Trophoblast cell (in vitro differentiated cells and primary cell): ENCODE data around the gene CBFB.
A peak's percentile ranks its signal among the peaks of the same experiment; 100 is the strongest.

Experiments
- DNase-seq, 2 donors: peaks; one replicate each; pipeline ENCODE4 v3.0.0-alpha.2; 2016
- H2AFZ ChIP-seq: 2 replicates; pipeline ENCODE4 v1.6.1; 2013; ENCODE audit warnings: low read length, moderate library complexity, mild to moderate bottlenecking; ENCODE audit not compliant: insufficient read depth, poor library complexity
- H2AK5ac ChIP-seq: 2 replicates; pipeline ENCODE4 v1.6.1; 2013; ENCODE audit warnings: mild to moderate bottlenecking, low read length
- H2BK120ac ChIP-seq: 2 replicates; pipeline ENCODE4 v1.6.1; 2013; ENCODE audit warnings: low read length, mild to moderate bottlenecking, moderate library complexity; ENCODE audit not compliant: insufficient read depth, poor library complexity
- H2BK12ac ChIP-seq: 2 replicates; pipeline ENCODE4 v1.6.1; 2013; ENCODE audit warnings: mild to moderate bottlenecking, low read length, moderate library complexity
- H2BK5ac ChIP-seq: 2 replicates; pipeline ENCODE4 v1.6.1; 2013; ENCODE audit warnings: low read length, low read depth, moderate library complexity, mild to moderate bottlenecking; ENCODE audit not compliant: poor library complexity
- H3K14ac ChIP-seq: 2 replicates; pipeline ENCODE4 v1.6.1; 2013; ENCODE audit warnings: mild to moderate bottlenecking, low read length
- H3K18ac ChIP-seq: 2 replicates; pipeline ENCODE4 v1.6.1; 2013; ENCODE audit warnings: mild to moderate bottlenecking, low read length
- H3K23ac ChIP-seq: 2 replicates; pipeline ENCODE4 v1.6.1; 2013; ENCODE audit warnings: low read length
- H3K27ac ChIP-seq: 2 replicates; pipeline ENCODE4 v1.5.1; 2013; ENCODE audit warnings: low read depth, mild to moderate bottlenecking, inconsistent platforms, low read length, moderate library complexity
- H3K27me3 ChIP-seq: 2 replicates; pipeline ENCODE4 v1.6.1; 2013; ENCODE audit warnings: inconsistent platforms, mild to moderate bottlenecking, low read length, moderate library complexity; ENCODE audit not compliant: insufficient read depth
- H3K36me3 ChIP-seq, 2 experiments: 1 replicate in 1 of 2; 2 replicates in 1 of 2; pipeline ENCODE4 v1.6.1; 2013; ENCODE audit warnings: low read length in 2 of 2, mild to moderate bottlenecking in 2 of 2, moderate library complexity in 1 of 2; ENCODE audit not compliant: insufficient read depth in 2 of 2, control insufficient read depth in 1 of 2
- H3K4ac ChIP-seq: 2 replicates; pipeline ENCODE4 v1.6.1; 2013; ENCODE audit warnings: low read depth, mild to moderate bottlenecking, low read length, moderate library complexity
- H3K4me1 ChIP-seq, 2 experiments: 1 replicate in 1 of 2; 2 replicates in 1 of 2; pipeline ENCODE4 v1.6.1; 2013; ENCODE audit warnings: low read length in 2 of 2, mild to moderate bottlenecking in 2 of 2, moderate library complexity in 1 of 2; ENCODE audit not compliant: insufficient read depth in 2 of 2, control insufficient read depth in 1 of 2
- H3K4me2 ChIP-seq: 2 replicates; pipeline ENCODE4 v1.6.1; 2013; ENCODE audit warnings: inconsistent platforms, mild to moderate bottlenecking, low read length, moderate library complexity
- H3K4me3 ChIP-seq: 2 replicates; pipeline ENCODE4 v1.5.1; 2013; ENCODE audit warnings: mild to moderate bottlenecking, low read depth, low read length, inconsistent platforms
- H3K79me1 ChIP-seq: one replicate; pipeline ENCODE4 v1.6.1; 2013; ENCODE audit warnings: low read length
- H3K79me2 ChIP-seq: 2 replicates; pipeline ENCODE4 v1.6.1; 2013; ENCODE audit warnings: low read length, mild to moderate bottlenecking; ENCODE audit not compliant: control insufficient read depth, insufficient read depth, poor library complexity
- H3K9ac ChIP-seq: 2 replicates; pipeline ENCODE4 v1.6.1; 2013; ENCODE audit warnings: mild to moderate bottlenecking, low read length
- H3K9me3 ChIP-seq: 2 replicates; pipeline ENCODE4 v1.6.1; 2013; ENCODE audit warnings: low read depth, mild to moderate bottlenecking, control low read depth, inconsistent platforms, low read length; ENCODE audit not compliant: insufficient read depth
- H4K12ac ChIP-seq: 2 replicates; pipeline ENCODE4 v1.6.1; 2013; ENCODE audit warnings: low read depth, mild to moderate bottlenecking, low read length, moderate library complexity
- H4K8ac ChIP-seq: 2 replicates; pipeline ENCODE4 v1.6.1; 2013; ENCODE audit warnings: low read depth, mild to moderate bottlenecking, low read length, moderate library complexity
- H4K91ac ChIP-seq: one replicate; pipeline ENCODE4 v1.6.1; 2013; ENCODE audit warnings: low read depth, mild to moderate bottlenecking, low read length, moderate library complexity
- WGBS: extraction: QIAGEN DNeasy Blood & Tissue Kit; methylation state at CpG from one replicate; pipeline ENCODE4 v1.1.7; 2013; ENCODE audit warnings: missing lambda C conversion rate; ENCODE audit not compliant: insufficient read length, insufficient coverage; ENCODE audit errors: extremely low coverage; 5-methylcytosine and 5-hydroxymethylcytosine counted together

The CBFB gene

GRCh38 chr16:67026570-67026969, 2.4 kb upstream of the CBFB start:
- no peak overlapping the region for H3K4me2 ChIP-seq
- H3K4me1 ChIP-seq = peaks cover 16 to 27% of the 10 kb centered on the region in 2 experiments
- no peak overlapping the region for H3K14ac ChIP-seq
- no peak overlapping the region for H2BK5ac ChIP-seq
- H2BK120ac ChIP-seq = no peak overlapping the region
- no peak overlapping the region for H2AK5ac ChIP-seq
- peak overlapping the region; percentile 23 for H4K91ac ChIP-seq
- H3K36me3 ChIP-seq = peaks cover 2 to 4% of the 10 kb centered on the region in 2 experiments
- H3K79me1 ChIP-seq = peaks cover 15% of the 10 kb centered on the region
- H3K79me2 ChIP-seq = peaks cover 16% of the 10 kb centered on the region
- H2BK12ac ChIP-seq = no peak overlapping the region
- H3K4ac ChIP-seq = no peak overlapping the region
- H3K4me3 ChIP-seq = no peak overlapping the region
- no peak overlapping the region for H3K23ac ChIP-seq
- no CpG with 5 or more reads among the region's 4 CpGs for WGBS
- no peaks in the 10 kb centered on the region for H3K27me3 ChIP-seq
- no peak overlapping the region for H4K12ac ChIP-seq
- DNase-seq = no peak
- H3K9me3 ChIP-seq = no peaks in the 10 kb centered on the region
- H2AFZ ChIP-seq = no peak overlapping the region
- H4K8ac ChIP-seq = no peak overlapping the region
- H3K9ac ChIP-seq = no peak overlapping the region
- H3K18ac ChIP-seq = no peak overlapping the region
- no peak overlapping the region for H3K27ac ChIP-seq

- no peak overlapping the region for H3K9ac ChIP-seq
- H3K36me3 ChIP-seq = peaks cover 4 to 7% of the 10 kb centered on the region in 2 experiments
- no peak overlapping the region for H2AK5ac ChIP-seq
- no peak overlapping the region for H4K12ac ChIP-seq
- no peak overlapping the region for H3K27ac ChIP-seq
- no peak overlapping the region for H2AFZ ChIP-seq
- H3K9me3 ChIP-seq = no peaks in the 10 kb centered on the region
- no peak overlapping the region for H4K8ac ChIP-seq
- no peak overlapping the region for H3K14ac ChIP-seq
- no peak overlapping the region for H3K23ac ChIP-seq
- H3K4me3 ChIP-seq = no peak overlapping the region
- H3K27me3 ChIP-seq = no peaks in the 10 kb centered on the region
- no peak overlapping the region for H2BK120ac ChIP-seq
- H3K79me1 ChIP-seq = peaks cover 15% of the 10 kb centered on the region
- H2BK5ac ChIP-seq = no peak overlapping the region
- no CpG with 5 or more reads among the region's 6 CpGs for WGBS
- H2BK12ac ChIP-seq = no peak overlapping the region
- no peak overlapping the region for H4K91ac ChIP-seq
- DNase-seq = no peak
- no peak overlapping the region for H3K4ac ChIP-seq
- H3K4me2 ChIP-seq = no peak overlapping the region
- no peak overlapping the region for H3K18ac ChIP-seq
- peaks cover 18% of the 10 kb centered on the region for H3K79me2 ChIP-seq
- peaks cover 16 to 28% of the 10 kb centered on the region in 2 experiments for H3K4me1 ChIP-seq
Measured at GRCh38 chr16:67027046-67027445, 1.9 kb upstream of the CBFB start.

DNA sequence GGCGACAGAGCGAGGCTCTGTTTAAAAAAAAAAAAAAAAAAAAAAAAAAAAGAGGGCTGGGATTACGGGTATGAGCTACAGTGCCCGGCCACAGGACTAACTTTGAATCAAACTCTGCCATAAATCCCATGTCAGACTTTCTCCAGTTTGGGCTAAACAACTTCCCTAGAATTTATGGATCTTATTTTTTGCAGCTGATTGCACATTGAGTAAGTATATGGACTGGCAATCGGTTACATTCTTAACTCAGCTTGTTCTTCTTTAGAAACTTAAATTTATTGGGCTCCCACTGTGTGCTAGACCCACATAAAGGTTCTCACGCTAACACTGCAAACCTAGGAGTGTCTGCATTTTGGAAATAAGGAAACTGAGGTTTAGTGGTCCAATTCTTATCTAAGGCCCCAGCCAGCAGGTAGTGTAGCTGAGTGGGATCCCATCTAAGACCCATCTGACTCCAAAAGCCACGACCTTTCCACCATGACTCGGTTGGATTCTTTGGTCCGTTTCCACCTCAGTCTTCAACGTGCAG, 718 bp upstream of the CBFB start:
- H3K4me1 ChIP-seq = peaks cover 13 to 25% of the 10 kb centered on the region in 2 experiments
- no peaks in the 10 kb centered on the region for H3K9me3 ChIP-seq
- no peak overlapping the region for H3K23ac ChIP-seq
- no peak overlapping the region for H2AK5ac ChIP-seq
- H3K9ac ChIP-seq = peak overlapping the region; percentile 94
- no peak for DNase-seq
- peak overlapping the region; percentile 86 for H3K4ac ChIP-seq
- H4K8ac ChIP-seq = peak overlapping the region; percentile 95
- peak overlapping the region; percentile 91 for H2BK120ac ChIP-seq
- H3K14ac ChIP-seq = peak overlapping the region; percentile 91
- peak overlapping the region; percentile 89 for H3K4me2 ChIP-seq
- H3K18ac ChIP-seq = peak overlapping the region; percentile 79
- no CpG with 5 or more reads among the region's 10 CpGs for WGBS
- H3K4me3 ChIP-seq = peak overlapping the region; percentile 65
- H3K27ac ChIP-seq = peak overlapping the region; percentile 85
- H2BK12ac ChIP-seq = peak overlapping the region; percentile 6
- peaks cover 13% of the 10 kb centered on the region for H3K79me1 ChIP-seq
- peak overlapping the region; percentile 96 for H2AFZ ChIP-seq
- H2BK5ac ChIP-seq = peak overlapping the region; percentile 73
- H4K91ac ChIP-seq = peak overlapping the region; percentile 70
- H3K36me3 ChIP-seq = peaks cover 6 to 7% of the 10 kb centered on the region in 2 experiments
- H3K79me2 ChIP-seq = peaks cover 19% of the 10 kb centered on the region
- H4K12ac ChIP-seq = peak overlapping the region; percentile 69
- H3K27me3 ChIP-seq = no peaks in the 10 kb centered on the region

DNA sequence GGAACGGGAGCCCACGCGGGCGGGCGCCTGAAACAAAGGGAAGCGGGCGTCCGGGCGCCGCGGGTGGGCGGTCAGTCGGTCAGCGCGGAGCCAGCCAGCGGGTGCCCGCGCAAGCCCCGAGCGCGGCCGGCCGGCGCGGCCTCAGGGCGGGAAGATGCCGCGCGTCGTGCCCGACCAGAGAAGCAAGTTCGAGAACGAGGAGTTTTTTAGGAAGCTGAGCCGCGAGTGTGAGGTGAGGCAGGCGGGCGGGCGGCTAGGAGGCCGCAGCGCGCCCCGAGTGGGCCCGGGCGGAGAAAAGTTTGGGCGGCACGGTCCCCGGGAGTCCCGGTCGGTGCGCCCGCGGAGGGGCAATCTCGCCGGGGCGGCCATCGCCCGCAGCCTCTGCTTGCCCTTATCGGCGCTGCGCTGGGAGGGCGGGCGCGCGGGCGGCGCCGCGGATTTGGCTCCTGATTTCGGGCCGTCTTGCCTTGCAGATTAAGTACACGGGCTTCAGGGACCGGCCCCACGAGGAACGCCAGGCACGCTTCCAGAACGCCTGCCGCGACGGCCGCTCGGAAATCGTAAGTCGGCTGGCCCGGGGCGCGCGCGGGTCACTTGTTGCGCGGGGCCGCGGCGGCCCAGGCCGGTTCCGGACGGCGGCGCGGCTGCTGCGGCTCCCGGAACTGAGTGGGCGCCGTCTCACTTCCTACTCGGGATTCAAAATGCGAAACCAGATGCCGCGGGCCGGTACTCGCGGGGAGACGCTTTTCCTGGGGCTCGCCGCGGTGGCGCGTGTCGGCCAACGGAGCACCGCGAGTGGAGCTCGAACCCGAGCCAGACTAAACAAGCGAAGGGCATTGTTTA, 526 bp downstream of the CBFB start:
- DNase-seq = peak; percentile 49 to 71
- Histone ChIP-seq H3K14ac (peak overlapping the region; percentile 89), H2BK120ac (peak overlapping the region; percentile 74), H3K9ac (peak overlapping the region; percentile 98), H3K36me3 (peaks cover 7 to 8% of the 10 kb centered on the region in 2 experiments), H3K18ac (peak overlapping the region; percentile 85), H4K12ac (peak overlapping the region; percentile 76), H3K27ac (peak overlapping the region; percentile 94), H3K79me2 (peaks cover 20% of the 10 kb centered on the region), H3K79me1 (peaks cover 13% of the 10 kb centered on the region), H3K4me1 (peaks cover 7 to 21% of the 10 kb centered on the region in 2 experiments), H2AFZ (peak overlapping the region; percentile 88), H3K4me3 (peak overlapping the region; percentile 93), H2BK5ac (peak overlapping the region; percentile 78), H3K4ac (peak overlapping the region; percentile 63), H2BK12ac (peak overlapping the region; percentile 15), H3K23ac (no peak overlapping the region), H2AK5ac (peak overlapping the region; percentile 45), H3K9me3 (no peaks in the 10 kb centered on the region), H4K8ac (peak overlapping the region; percentile 79), H3K4me2 (peak overlapping the region; percentile 77), H4K91ac (peak overlapping the region; percentile 87), H3K27me3 (no peaks in the 10 kb centered on the region)
- no CpG with 5 or more reads among the region's 123 CpGs for WGBS
